ENCODE measurements around the gene E2F4.

Gene E2F4

DNA sequence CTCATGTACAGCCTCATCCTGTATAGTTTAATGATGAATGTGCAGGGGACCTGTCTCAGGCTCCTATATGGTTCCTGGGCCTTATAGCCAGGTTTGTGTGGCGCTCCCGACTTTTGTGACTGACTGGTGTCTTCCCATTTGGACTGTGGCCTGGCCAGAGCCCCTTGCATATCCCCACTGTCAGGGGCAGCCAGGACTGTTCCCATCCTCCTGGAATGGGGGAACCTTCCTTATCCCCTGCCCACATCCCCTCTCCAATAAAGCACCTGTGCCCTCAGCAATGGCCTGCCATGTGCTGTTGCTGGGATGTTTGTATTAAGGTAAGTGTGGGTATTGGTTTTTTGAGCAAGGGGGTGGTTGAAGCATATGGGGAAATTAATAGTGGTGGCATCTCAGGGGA, 43.7 kb upstream of the E2F4 start:
- H3K4me3 ChIP-seq (ENCODE audit: low read depth, low read length) = no peak overlapping the region
- no peak for TF ChIP-seq CTCF (IDR thresholded peaks at IDR 0.05; ENCODE audit: control insufficient read depth, extremely low read depth, insufficient read depth)
- DNase-seq (ENCODE audit: low read depth) = no peak

- TF ChIP-seq CTCF (IDR thresholded peaks at IDR 0.05; ENCODE audit: control insufficient read depth, extremely low read depth, insufficient read depth) = no peak
- no peak overlapping the region for H3K4me3 ChIP-seq (ENCODE audit: low read depth, low read length)
- no peak for DNase-seq (ENCODE audit: low read depth)
Measured at GRCh38 chr16:67148656-67149275, 43.2 kb upstream of the E2F4 start.

DNA sequence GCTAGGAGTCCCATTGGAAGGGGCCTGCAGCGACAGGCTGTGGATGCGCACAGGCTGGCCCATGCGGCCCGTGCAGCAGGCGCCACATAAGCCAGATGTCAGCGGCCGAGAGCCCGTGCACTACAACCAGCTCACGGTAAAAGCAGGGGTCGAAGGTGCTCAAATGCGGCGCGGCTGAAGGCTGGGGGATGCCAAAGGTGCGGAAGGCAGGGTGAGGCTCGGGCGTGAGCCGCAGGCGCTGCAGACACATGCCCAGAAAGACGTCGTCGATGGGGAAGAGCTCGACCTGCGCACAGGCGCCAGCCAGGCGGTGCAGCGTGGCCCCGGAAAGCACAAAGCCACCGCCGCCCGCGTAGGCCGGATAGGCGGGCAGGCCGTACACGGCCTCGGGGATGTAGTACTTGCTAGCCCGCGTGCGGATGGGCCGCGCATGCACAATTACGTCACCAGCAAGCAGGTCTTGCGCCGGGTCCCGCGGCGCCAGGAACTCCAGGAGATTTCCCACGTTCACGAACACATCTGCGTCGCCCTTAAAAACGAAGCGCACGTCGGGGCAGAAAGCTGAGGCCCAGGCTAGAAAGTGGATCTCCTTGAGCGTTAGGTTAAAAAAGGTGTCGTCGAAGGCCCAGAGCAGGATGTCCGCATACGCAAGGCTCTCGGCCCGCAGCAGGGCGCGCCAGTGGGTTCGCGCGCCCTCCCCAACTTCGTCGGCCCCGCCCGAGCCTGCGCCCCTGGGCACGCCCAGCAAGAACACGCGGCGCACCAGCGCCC, 42.5 kb upstream of the E2F4 start:
- TF ChIP-seq CTCF (IDR thresholded peaks at IDR 0.05; ENCODE audit: control insufficient read depth, extremely low read depth, insufficient read depth) = no peak
- no peak for DNase-seq (ENCODE audit: low read depth)
- H3K4me3 ChIP-seq (ENCODE audit: low read depth, low read length) = no peak overlapping the region

- DNase-seq (ENCODE audit: low read depth) = no peak
- H3K4me3 ChIP-seq (ENCODE audit: low read depth, low read length) = no peak overlapping the region
- no peak for TF ChIP-seq CTCF (IDR thresholded peaks at IDR 0.05; ENCODE audit: control insufficient read depth, extremely low read depth, insufficient read depth)
Measured at GRCh38 chr16:67150047-67150832, 41.7 kb upstream of the E2F4 start.

DNA sequence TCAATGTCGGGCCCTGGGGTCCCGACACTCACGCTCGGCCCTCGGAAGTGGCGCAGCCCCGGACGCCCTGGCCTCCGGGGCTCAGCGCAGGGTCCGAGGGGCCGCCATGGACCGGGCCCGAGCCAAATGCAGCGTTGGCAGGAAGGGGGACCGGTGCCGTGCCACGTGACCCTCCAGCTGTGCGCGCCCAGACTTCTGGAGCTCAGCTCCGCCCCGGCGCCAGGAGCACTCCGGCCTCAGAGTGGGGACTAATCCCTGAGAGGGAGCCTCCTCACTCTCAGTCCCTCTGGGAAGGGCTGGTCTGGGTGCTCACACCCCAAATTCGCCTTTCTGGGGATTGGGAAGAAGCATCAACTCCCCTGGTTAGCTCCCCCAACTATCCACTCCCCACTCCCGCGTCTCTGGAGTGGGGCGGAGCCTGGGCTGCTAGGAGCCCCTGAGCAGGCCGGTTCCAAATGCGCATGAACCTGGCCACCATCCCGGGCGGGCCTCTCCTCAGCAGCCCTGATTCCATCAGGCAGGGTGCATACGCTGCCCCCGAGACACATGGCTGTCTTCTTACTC, 41.0 kb upstream of the E2F4 start, which contains the start of gene B3GNT9:
B3GNT9 (minus strand) TSS at position 166 of the 564 bp plus-strand sequence. CDS start 513 bp downstream, outside the sequence.
- TF ChIP-seq CTCF (IDR thresholded peaks at IDR 0.05; ENCODE audit: control insufficient read depth, extremely low read depth, insufficient read depth) = no peak
- DNase-seq (ENCODE audit: low read depth) = no peak
- no peak within 1 kb of the TSS for H3K4me3 ChIP-seq (ENCODE audit: low read depth, low read length)

DNA sequence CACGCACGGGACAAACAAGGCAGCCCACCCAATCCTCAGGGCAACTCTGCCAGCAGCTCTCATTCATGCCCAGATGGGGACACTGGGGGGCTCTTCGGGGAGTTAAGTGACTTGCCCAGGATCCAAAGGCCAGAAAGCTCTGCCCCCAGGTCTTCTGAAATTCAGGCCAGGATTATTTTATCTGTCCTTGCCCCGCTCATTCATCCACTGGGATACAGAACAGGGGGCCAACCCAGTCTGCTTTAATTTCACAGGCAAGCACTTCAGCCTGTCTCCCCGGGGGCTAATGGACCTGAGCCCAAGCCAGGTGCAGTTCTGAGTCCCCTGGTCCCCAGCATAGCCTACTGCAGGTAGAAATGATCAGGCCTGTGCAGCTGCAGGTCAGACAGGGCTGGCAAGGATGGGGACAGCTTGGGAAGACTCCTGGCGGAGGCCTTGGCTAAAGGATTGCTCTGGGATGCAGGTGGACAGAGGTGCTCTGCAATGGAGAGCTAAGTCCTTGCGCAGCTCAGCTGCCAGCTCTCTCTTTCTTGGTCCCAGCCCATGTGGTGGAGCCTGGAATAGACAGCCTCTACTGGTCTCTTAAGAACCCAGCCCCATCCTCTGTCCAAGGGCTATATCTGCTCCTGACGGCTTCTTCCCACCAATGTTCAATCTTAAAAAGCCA, 40.4 kb upstream of the E2F4 start:
- no peak for DNase-seq (ENCODE audit: low read depth)
- no peak overlapping the region for H3K4me3 ChIP-seq (ENCODE audit: low read depth, low read length)
- TF ChIP-seq CTCF (IDR thresholded peaks at IDR 0.05; ENCODE audit: control insufficient read depth, extremely low read depth, insufficient read depth) = no peak

All from LNCaP clone FGC (cell line).